Bone marrow (tissue), 2 donors: ENCODE data around the gene VAV3.

Experiments used
- DNase-seq, 2 donors: peaks; one replicate each; lab custom pipeline; 2025; lab: John Stamatoyannopoulos, UW

VAV3 gene

GRCh38 chr1:107534632-107535031 lies 430.3 kb downstream of the VAV3 start:
- DNase-seq: no peak

- DNase-seq: no peak
Observed at GRCh38 chr1:107533436-107533835, 431.5 kb downstream of the VAV3 start.

- no peak for DNase-seq
Observed at GRCh38 chr1:107532318-107532717, 432.7 kb downstream of the VAV3 start.

GRCh38 chr1:107531065-107531908 lies 433.7 kb downstream of the VAV3 start:
- DNase-seq: no peak

GRCh38 chr1:107530543-107530942 lies 434.4 kb downstream of the VAV3 start:
- no peak for DNase-seq

GRCh38 chr1:107529511-107530149 lies 435.4 kb downstream of the VAV3 start:
- DNase-seq: peak in 1 of 2 donors; percentile 3

- DNase-seq: no peak
Observed at GRCh38 chr1:107526524-107527198, 438.3 kb downstream of the VAV3 start.

GRCh38 chr1:107525961-107526360 lies 439.0 kb downstream of the VAV3 start:
- no peak for DNase-seq

- DNase-seq: no peak
Observed at GRCh38 chr1:107525145-107525544, 439.8 kb downstream of the VAV3 start.

- no peak for DNase-seq
Observed at GRCh38 chr1:107524301-107524700, 440.7 kb downstream of the VAV3 start.

- DNase-seq: no peak
Observed at GRCh38 chr1:107523736-107524135, 441.2 kb downstream of the VAV3 start.

GRCh38 chr1:107523061-107523460 lies 441.9 kb downstream of the VAV3 start:
- DNase-seq: no peak
